GM12874 (cell line): ENCODE measurements around the gene HMCN2.

Experiments used
- TF ChIP-seq, protein P1 (sequence below): IDR thresholded peaks from 2 replicates; pipeline ENCODE4 v1.5.1; 2011; ENCODE audit warnings: low read depth, mild to moderate bottlenecking, control low read depth, low read length, moderate library complexity; ENCODE audit not compliant: insufficient read depth

The HMCN2 gene

DNA sequence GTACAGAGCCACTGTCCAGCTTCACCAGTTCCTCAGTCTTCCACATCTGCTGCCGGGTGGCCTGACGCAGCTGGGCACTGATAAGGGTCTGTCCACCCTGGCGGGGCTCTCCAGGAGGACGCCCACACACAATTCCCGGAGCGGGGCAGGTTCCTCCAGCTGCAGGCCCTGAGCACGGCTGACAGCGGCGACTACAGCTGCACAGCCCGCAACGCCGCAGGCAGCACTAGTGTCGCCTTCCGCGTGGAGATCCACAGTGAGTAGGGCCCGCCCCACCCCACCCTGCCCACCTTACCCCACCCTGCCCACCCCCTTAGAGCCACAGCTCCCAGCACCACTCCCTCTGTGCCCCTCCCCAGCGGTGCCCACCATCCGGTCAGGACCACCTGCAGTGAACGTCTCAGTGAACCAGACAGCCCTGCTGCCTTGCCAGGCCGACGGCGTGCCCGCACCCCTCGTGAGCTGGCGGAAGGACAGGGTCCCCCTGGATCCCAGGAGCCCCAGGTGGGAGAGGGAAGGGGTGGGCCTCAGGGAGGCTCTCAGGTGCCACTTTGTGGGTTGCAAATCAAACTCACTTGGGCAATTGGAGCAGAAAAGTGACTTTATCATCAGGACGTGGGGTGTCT, 130.4 kb downstream of the HMCN2 start:
- TF ChIP-seq, protein P1, sequence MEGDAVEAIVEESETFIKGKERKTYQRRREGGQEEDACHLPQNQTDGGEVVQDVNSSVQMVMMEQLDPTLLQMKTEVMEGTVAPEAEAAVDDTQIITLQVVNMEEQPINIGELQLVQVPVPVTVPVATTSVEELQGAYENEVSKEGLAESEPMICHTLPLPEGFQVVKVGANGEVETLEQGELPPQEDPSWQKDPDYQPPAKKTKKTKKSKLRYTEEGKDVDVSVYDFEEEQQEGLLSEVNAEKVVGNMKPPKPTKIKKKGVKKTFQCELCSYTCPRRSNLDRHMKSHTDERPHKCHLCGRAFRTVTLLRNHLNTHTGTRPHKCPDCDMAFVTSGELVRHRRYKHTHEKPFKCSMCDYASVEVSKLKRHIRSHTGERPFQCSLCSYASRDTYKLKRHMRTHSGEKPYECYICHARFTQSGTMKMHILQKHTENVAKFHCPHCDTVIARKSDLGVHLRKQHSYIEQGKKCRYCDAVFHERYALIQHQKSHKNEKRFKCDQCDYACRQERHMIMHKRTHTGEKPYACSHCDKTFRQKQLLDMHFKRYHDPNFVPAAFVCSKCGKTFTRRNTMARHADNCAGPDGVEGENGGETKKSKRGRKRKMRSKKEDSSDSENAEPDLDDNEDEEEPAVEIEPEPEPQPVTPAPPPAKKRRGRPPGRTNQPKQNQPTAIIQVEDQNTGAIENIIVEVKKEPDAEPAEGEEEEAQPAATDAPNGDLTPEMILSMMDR, result no peak

DNA sequence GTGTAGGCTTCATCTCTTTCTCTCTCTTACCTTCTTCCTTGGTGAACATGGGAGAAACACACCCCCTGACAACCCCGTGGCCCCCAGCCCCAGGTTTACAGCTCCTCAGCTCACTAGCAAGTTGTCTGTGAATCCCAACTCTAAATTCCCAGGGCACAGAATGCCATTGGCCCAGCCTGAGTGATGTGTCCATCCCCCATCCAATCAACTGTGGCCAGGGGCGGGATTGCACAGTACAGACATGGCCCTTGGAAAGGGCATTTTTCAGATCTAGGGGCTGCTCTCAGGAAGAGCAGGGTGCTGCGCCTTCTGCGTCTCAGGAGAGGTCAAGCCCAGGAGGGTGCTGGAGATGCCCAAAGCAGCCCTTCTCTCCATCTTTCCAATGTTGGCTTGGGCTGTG, 131.0 kb downstream of the HMCN2 start:
- TF ChIP-seq, protein P1, result no peak

DNA sequence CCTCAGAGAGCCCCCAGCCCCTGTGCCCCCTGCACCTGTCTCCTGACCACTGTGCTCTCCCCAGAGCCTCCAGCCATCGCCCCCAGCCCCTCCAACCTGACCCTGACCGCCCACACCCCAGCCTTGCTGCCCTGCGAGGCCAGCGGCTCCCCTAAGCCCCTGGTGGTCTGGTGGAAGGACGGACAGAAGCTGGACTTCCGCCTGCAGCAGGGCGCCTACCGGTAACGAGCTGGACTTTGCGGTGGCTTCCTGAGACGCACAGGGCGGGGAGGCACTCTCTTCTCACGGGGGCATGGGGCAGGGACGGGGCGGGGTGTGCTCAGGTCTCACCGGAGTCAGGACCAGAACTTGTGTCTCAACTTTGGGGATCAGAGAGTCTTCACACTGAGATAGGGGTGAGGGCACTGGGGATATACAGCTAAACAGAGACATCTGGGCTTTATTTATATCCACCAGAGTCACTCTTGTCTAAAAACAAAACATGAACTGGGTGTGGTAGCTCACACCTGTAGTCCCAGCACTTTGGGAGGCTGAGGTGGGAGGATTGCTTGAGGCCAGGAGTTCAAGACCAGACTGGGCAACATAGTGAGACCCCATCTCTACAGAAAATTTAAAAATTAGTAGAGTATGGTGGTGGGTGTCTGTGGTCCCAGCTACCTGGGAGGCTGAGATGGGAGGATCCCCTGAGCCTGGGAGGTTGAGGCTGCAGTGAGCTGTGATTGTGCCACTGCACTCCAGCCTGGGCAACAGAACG, 133.1 kb downstream of the HMCN2 start:
- TF ChIP-seq, protein P1, result no peak

DNA sequence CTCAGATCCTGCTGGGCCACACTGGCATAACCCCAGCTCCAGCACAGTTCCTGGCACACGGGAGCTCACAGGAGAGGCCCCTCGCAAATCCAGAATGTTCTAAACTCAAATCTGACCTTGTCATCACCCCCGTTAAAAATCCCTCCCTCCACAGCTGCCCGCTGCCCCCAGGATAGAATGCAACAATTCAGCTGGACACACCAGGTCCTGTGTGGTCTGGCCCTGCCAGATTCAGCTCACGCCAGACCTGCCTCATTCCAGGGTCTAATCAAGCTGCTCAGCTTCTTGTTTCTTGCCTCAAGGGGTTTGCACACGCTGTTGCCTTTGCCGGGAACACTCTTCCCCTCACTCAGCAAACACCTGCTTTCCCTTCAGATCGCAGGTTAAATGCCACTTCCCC, 134.2 kb downstream of the HMCN2 start:
- TF ChIP-seq, protein P1, result no peak

DNA sequence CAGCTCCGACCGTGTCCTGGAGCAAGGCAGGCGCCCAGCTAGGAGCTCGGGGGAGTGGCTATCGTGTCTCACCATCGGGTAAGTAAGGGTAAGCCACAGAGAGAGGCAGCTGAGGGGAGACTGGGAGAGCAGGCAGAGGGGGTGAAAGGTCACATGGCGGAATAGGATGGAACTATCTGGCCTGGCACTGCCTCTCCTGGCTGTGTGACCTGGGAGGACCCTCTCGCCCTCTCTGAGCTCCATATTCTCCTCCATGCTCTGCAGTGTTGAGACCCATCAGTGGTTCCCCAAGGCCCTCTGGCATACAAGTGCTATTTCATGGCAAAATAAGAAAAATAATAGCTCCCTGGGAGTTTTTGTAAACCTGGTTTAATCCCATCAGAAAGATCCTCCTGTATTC, 135.3 kb downstream of the HMCN2 start:
- TF ChIP-seq, protein P1, result no peak

DNA sequence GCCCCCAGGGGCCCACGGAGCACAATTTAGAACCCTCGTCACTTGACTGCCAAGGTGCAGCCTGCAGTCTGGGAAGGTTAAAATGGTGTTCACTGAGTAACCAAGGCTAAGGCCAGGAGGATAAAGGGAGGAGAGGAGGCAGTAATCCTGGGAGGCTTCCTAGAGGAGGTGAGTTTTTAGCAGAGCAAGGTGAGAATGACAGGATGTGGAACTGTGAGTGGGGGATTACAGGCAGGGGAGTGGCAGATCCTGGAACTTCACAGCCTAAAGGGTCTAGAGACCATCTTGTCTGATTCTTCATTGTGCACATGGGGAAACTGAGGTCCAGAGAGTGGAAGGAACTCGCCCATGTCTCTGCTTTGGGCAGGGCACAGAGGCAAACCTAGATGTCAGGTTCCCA, 136.7 kb downstream of the HMCN2 start:
- TF ChIP-seq, protein P1, result no peak

DNA sequence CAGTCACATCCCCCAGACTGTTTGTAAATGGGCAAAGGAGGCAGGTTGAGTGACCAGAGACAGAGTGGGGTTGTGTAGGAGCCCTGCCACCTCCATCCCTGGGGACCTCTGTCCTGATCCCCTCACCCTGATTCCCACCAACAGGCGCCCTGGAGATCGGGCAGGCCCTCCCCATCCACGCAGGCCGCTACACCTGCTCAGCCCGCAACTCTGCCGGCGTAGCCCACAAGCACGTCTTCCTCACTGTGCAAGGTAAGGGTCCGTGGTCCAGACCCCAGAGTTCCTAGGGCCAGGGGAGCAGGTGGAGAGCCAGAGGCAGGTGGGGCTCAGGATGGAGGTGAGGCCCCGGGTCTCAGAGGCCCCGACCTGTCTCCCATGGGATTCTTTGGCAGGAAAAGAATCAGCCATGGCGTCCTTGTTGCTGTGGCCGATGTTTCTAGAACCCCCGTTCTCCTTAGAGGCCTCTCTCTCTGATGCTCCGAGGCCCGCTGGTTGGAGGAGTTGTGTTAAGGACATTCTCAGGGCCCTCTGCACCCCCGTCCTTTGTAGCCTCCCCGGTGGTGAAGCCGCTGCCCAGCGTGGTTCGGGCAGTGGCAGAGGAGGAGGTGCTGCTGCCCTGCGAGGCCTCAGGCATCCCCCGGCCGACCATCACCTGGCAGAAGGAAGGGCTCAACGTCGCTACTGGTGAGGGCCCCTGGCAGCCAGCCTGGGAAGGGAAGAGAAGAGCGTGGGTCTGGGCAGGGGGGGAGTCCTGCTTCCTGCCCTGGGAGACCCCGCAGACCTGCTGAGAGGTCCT, 137.3 kb downstream of the HMCN2 start:
- TF ChIP-seq, protein P1, result no peak
